Measurements from ENCODE around the gene NPW. TPM values are rescaled to one million over a fixed set of nuclear protein-coding genes. Genes with fewer than 3 reads are reported as not detected.

The NPW gene
- polyA plus RNA-seq, 1 donor, result 3.8 TPM

DNA sequence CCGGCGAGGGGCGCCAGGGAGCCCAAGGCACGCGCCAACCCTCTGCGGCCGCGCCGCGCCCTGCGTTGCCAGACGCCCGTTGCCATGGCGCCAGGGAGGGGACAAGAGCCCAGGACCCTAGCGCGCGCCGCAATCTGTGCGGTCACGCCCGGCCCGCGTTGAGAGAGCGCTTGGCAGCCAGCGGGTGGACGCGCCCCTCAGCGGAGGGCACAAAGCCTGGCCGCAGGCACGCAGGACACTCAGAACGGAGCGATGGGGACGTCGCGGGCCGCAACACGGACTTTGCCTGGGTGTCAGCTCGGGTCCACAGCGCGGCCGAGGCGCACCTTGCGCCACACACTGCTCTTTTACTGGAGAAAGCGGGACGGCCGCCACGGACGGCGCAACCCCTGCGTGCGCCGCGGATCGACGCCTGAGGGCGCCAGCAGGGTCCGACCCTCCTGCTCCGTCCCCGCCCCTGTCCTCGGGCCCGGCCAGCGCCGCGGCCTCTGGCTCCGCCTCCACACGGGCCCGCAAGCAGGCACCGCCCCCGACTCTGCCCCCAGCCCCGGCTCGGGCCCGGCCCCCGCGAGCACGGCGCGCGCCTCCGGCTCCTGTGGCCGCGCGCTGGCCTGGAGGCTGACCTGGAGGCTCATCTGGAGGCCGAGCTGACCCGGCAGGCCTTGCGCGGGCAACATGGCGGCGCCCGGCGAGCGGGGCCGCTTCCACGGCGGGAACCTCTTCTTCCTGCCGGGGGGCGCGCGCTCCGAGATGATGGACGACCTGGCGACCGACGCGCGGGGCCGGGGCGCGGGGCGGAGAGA is 35.8 kb upstream of the NPW start, which contains the start of gene GFER:
TSS of gene GFER (plus strand) at position 650 of the 803 bp plus-strand sequence. CDS start at position 676, 26 bp downstream.
- peak; percentile 86 for DNase-seq

DNA sequence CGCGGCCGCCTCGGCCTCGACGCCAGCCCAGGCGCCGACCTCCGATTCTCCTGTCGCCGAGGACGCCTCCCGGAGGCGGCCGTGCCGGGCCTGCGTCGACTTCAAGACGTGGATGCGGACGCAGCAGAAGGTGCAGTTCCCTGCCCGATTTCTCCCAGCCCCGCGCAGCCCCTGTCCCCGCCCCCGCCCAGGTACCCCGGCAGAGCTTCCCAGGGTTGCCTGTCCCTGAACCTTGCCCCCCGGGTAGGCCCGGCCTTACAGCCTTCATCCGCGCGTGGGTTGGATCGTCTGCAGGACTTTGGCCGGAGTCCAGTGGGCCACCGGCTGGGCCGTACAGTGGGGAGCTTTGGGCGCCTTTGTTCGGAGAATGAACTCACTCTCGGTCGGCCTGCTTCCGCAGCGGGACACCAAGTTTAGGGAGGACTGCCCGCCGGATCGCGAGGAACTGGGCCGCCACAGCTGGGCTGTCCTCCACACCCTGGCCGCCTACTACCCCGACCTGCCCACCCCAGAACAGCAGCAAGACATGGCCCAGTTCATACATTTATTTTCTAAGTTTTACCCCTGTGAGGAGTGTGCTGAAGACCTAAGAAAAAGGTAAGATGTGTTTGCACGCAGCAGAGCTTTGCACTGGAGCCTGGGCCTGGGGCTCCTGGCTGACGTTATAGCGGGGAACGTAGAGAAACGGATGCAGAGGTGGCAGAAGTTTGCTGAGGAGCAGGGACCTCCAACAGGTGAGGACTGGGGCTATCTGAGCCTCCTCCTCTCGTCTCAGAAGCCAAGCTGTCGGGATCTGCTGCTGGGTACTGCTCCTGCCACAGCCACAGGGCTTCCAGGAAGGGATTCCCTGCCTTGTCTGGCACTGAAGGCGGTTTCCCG is 35.0 kb upstream of the NPW start:
- no peak for DNase-seq

DNA sequence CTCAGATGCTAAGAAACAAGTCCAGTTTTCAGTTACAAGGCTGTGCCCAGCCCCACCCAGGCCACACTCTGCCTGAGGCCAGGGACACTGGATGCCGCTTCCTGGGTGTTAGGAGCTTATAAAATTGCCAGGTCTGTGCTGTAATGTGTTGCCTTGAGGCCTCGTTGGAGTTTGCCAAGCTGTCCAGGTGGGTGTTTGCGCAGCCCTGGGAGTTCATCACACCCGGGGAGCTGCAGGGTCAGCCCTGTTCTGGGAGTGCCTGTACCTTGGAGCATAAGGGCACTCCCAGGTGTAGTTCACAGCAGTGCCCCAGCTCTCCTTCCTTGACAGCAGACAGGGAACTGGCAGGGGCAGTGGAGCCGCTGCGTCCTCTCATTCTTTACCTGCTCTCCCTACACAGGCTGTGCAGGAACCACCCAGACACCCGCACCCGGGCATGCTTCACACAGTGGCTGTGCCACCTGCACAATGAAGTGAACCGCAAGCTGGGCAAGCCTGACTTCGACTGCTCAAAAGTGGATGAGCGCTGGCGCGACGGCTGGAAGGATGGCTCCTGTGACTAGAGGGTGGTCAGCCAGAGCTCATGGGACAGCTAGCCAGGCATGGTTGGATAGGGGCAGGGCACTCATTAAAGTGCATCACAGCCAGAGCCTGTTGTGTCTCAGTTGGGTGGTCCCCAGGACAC is 34.0 kb upstream of the NPW start:
- no peak for DNase-seq

DNA sequence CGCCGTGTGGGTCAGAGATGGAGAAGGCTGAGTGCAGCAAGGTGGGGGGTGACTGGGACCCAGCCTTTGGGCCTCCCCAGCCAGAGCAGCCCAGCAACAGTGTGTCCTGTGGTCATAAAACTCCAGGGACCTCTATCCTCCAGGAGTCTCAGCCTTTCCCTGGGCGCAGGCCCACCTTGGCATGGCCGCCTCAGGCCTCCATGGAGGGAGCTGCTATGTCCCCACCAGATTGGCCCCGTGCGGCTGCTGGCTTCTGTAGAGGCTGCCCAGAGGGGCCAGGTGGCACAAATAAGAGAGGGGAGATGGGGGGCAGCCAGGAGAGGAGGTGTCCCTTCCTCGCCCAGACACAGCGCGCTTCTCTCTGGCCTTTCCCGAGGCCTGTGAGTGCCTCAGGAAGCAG is 32.4 kb upstream of the NPW start:
- DNase-seq, result no peak

DNA sequence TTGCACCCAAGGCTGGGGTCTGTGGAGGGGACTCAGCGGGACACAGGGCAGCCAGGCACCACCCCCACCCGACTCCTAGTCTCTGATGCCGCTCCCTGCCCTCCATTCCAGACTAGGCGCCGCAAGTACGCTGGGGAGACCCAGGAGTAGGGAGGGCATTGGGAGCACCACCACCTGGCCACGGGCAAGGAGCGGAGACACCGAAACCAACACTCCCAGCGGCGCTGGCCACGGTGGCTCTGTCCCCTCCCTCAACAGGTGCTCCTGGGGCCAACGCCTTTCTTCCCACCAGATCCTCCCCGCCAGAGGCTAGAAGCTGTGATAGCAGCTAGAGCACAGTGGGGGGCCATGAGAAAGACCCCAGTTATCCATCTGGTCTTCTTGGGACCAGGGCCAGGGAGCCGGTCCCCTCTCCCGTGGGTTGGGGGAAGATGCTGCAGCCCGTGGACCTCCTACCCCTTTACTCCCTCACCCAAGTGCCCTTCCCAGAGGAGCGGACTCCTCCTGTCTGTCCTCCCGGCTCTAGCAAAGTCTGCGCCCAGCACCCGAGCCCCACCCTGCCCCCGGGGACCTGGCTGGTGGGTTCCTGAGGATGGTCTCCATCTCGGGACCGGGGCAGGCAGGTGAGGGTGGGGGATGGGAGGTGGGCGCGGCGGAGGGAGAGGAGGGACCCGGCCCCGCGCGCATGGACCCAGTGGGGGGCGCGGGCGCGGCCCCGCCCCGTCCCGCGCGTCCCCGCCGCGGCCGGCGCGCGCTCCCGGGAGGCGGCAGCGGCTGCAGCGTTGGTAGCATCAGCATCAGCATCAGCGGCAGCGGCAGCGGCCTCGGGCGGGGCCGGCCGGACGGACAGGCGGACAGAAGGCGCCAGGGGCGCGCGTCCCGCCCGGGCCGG is 30.1 kb upstream of the NPW start, which contains the start of gene SYNGR3:
TSS of gene SYNGR3 (plus strand) at position 762 of the 892 bp plus-strand sequence. CDS start 133 bp downstream, outside the sequence.
- no peak for DNase-seq

DNA sequence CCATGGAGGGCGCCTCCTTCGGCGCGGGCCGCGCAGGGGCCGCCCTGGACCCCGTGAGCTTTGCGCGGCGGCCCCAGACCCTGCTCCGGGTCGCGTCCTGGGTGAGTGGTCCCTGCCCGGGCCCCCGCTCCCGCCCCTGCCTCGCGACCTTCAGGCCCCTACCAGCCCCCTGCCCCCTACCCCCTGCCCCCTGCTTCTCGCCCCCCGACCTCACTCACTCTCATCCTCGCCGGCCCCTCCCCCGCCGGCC is 29.6 kb upstream of the NPW start:
- no peak for DNase-seq

DNA sequence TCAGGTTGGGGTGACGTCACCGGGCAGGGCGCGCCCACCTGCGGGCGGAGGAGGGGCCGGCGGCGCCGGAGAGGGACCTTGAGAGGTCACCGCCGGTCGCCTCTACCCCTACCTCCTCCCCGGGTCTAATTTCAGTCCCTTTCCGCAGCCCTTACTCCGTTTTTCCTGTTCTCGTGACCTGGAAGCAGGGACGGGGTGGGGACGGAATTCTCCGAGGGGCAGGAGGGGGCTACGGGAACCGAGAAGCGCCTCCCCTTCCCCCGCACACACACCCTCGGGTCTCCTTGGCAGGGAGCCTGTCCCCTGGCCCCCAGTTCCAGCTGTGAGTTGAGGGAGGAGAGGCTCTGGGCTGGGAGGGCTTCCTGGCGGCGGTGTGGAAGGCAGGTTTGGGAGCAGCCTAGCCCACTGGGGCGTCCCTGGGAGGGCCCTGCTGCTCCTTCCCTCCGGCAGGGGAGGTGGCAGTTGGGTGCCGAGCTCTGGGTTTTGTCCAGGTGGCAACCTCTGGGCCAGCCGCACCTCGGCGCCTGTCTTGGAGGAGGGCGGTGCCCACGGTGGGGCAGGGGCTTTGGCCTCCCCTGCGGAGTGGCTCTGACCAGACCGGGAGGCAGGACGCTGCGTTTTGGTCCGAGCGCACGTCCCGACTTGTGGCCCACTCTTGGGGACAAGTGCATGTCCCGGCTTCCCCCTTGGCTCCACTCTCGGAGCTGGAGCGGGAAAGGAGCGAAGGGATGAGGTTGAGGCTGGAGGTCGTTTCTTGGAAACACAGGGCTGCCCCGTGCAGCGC is 29.0 kb upstream of the NPW start:
- no peak for DNase-seq

DNA sequence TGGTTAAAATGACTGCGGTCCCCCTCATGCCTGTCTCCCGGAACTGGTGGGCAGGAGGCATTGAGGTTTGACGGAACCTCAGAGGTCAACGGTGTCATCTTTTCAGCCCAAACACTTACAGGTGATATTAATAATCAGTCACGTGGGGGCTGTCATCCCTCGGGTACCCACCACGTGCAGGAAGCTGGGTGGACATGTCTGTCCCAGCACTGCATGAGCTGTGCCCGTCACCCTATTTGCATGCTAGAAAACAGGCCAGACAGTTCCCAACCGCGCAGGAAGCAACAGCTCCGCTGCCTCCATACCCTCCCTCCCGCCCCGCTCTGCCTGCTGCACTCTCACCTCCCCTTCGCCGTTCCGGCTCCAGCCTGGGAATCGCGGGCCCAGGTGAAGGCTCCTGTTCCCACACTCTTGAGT is 28.4 kb upstream of the NPW start:
- no peak for DNase-seq

DNA sequence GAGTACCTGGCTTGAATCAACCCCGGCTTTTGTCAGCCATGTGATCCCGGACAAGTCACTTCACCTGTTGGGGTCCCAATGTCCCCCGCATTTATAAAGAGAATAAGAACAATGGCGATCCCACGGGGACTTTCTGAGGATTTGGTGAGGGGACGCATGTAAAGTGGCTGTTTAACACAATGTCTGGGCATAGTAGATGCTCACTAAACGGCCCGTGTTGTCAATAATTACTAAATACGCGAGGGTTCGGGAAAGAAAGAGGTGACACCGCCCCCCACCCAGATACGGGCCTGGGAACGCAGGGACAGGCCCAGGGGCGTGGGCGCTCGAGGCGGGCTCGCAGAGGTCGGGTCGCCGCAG is 28.0 kb upstream of the NPW start:
- no peak for DNase-seq

DNA sequence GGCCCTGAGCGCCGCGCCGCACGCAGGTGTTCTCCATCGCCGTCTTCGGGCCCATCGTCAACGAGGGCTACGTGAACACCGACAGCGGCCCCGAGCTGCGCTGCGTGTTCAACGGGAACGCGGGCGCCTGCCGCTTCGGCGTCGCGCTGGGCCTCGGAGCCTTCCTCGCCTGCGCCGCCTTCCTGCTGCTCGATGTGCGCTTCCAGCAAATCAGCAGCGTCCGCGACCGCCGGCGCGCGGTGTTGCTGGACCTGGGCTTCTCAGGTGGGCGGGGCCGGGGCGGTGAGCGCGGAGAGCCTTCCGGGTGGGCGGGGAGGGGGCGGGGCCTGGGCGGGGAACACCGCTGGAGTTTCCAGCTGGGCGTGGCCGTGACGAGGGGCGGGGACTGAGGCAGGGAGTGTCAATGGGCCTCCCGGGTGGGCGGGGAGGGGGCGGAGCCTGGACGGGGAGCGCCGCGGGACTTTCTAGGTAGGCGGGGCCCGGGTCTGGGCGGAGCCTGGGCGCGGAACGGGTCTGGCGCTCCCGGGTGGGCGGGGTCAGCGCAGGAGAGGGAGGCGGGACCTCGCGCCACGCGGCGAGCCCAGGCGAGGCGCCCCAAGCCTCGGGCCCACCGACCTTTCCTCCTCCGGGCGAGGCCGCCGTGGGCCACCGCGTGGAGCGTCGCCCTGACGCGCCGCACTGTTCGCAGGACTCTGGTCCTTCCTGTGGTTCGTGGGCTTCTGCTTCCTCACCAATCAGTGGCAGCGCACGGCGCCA is 27.5 kb upstream of the NPW start:
- DNase-seq, result peak; percentile 83

DNA sequence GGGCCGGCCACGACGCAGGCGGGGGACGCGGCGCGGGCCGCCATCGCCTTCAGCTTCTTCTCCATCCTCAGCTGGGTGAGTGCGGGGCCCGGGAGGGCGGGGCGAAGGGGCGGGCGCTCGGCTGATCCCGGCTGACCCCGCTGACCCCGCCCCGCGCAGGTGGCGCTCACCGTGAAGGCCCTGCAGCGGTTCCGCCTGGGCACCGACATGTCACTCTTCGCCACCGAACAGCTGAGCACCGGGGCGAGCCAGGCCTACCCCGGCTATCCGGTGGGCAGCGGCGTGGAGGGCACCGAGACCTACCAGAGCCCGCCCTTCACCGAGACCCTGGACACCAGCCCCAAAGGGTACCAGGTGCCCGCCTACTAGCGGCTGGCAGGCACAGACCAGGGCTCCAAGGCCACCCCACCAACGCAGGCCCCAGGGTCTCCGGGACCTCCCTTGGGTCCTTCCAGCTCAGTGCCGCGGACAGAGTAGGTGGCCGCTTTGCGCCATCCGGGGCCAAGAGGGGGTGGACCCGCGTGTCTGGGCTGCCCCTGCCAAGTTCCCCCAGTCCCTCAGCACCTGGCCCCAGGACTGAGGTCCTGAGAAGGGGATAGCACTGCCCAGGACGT is 26.8 kb upstream of the NPW start:
- no peak for DNase-seq

DNA sequence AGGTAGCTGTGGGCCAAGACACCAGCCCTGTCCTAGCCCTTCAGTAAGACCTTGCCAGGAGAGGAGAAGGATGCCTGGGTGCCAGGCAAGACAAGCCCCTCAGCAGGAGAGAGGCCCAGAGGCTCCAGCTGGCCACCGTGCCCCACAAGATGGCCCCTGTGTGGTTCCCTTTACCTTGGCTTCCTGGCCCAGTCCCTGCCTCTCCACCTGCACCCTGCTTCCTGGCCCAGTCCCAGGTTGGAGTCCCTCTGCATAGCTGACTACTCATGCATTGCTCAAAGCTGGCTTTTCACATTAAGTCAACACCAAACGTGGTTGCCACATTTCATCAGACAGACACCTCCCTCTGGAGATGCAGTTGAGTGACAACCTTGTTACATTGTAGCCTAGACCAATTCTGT is 25.9 kb upstream of the NPW start:
- no peak for DNase-seq

DNA sequence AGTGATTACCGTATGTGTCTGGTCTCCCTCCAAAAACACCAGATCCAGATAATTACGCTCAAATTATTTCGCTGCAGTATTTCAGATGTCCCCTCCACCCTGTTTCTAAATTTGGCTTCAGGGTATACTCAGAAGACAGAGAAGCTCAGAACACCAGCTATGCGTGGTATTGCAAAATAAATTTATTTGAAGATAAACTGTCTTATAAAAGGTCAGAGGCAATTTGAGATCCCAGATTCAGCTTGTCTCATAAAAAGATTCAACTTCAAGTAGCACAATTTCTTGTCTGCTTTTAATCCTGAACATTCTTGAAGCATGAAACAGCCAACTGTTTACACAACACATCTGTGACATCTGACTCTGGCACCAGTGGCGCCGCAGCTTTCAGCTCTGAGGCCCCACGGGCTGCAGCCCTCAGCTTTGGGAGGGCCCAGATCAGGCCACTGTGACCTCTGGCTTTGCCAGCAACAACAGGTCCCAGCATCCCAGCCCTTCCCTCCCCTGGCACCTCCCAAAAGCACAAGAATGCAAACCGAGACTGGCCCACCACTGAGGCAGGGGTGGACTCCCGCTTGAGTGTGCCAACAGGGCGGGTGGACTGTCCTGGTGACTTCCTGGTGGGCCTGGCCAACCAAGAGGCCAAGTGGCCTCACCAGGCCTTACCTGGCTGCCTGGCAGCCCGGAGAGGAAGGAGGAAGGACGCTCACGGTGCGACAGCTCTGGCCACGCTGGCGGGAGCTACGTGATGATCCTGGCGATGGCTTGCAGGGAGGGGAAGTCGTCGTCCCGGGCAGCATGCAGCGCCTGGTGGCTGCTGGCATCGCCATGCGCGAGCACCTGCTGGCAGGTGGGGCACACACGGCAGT is 21.9 kb upstream of the NPW start:
- DNase-seq, result no peak

DNA sequence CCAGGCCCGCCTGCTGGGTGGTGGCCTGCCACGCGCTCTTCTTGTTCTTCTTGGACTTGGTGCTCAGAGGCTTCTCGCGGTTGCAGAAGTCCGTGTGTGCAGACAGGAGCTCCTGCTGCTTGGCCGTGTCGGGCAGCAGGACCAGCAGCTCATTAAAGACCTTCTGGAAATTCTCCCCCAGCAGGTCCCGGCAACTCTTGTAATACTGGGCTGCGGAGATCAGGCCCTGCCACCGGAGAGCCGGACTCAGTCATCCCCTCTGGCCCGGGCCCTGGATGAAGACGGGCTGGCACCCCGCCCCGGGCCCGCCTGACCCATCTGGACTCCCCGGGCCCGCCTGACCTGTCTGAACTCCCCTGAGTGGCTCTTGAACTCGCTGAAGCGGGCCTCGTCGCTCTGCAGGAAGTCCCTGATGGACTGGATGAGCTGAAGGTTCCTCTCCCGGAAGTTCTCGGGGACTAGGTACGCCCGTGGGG is 21.2 kb upstream of the NPW start:
- no peak for DNase-seq

DNA sequence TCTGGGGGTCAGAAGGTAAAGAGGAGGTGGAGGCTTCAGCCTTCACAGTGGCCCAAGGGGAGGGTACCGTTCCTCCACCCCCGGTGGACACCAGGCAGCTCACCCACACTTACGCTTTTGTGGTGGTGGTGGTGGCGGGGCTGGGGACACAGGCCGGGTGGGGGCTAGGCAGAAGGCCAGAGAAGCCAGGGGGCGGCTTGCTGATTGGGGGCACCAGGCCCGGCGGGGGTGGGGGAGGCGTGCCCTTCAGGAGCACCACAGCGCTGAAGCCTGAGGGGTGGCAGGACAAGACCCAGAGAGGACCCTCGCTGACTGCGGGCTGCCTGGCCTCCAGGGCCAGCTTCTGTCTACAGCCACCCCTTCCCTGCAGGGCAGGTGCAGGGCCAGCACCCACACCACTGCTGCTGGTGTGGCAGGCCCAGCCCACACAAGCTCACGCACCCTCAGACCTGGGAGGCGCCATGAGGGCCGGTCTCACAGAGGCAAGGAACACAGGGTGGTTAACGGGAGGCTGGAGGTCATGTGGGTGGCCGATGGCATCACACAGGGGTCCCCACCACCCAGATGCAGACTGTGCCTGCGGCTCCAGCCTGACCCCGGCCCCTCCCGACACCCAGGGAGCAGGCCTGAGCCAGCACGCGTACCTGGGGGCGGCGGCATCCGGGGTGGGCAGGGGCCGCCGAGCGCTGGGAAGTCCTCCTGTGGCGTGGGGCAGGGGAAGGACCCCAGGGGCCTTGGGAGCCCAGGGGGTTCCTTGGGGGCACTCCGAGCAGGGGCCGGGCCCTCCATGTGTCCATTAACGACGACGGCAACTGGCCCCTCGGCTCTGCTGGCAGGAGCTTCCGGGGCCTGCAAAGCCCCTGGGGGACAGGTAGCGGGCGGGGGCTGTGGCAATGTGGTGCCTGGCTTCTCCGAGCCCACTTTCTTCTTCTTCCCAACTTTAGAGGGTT is 20.5 kb upstream of the NPW start:
- no peak for DNase-seq

DNA sequence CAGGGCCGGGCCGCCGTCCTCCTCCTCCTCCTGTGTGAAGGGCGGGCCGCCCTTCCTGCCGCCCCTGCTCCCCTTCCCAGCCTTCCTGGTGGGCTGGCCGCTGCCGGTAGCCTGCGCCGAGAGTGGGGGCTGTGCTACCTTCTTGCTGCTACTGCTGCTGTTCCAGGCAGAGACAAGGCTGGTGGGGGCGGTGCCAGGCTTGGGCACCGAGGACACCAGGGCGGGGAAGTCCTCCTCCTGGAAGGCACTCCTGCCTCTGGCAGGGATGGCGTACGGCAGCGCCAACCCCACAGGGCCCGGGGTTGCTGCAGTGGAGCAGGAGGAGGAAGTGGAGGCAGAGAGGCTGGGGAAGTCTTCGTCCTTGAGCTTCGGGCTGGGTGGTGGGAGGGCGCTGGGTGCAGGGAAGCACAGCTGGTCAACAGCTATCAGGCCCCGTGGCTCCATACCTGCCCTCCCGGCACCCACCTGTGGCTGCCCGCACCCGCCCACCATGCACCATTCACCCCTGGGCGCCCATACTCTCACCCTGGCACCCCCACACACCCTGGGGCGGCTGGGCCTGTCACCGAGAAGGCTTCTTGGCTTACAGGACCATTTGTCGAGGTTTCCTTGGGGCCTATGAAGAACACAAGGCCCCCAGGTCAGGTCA is 19.6 kb upstream of the NPW start:
- DNase-seq, result no peak

DNA sequence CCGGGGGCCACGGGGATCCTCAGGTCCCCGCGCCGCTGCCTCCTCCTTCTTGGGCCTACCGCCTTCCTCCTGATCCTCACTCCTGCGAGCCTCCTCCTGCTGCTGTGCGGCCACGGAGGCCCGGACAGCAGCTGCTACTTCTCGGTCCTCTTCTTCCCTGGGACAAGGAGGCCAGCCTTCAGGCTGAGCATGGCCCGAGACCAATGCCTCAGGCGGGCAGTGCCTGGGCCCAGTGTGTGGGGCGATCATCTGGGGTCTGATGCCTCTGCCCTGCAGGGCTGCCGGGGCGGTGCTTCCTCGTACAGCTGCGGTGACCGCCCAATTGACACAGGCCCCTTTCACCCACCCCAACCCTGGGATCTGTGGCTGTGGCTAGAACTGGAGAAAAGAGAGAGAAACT is 18.6 kb upstream of the NPW start:
- no peak for DNase-seq
